NCI-H526 (cell line): Measurements from ENCODE around the gene PDSS1.

ENCODE experiments used
- DNase-seq, 2 experiments: peaks; one replicate each; lab custom pipeline; 2025; lab: John Stamatoyannopoulos, UW

Gene PDSS1

DNA sequence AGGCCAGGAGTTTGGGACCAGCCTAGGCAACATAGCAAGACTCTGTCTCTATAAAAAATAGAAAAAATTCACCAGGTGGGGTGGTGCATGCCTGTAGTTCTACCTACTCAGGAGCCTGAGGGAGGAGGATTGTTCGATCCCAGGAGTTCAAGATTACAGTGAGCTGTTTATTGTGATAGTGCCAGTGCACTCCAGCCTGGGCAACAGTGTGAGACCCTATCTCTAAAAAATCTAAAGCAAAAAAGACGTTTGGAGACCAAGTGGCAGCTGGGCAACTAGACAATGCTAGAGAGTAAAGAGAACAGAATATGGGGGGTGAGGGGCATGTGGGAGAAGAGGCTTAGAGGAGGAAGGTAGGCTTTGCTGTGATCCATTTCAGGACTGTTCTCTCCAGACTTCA lies 1.4 kb downstream of the PDSS1 start:
- no peak for DNase-seq

DNA sequence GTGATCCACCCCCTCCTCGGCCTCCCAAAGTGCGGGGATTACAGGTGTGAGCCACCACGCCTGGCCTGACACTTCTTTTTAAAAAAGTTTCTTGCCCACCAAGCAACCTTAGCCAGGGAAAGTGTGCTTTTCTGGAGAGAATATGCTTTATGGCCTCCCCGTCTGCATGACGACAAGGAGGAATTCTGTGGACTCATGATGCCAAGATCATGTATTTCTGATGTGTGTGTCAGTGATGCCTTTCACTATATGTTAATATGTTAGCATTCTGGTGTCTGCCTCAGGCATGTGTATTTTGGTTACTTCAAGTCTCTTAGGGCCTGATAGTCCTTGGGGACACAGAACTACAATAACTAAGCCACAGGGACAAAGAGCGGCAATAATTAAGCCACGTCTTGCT lies 2.1 kb downstream of the PDSS1 start:
- DNase-seq = no peak

GRCh38 chr10:26700884-26701630 lies 3.6 kb downstream of the PDSS1 start:
- no peak for DNase-seq

DNA sequence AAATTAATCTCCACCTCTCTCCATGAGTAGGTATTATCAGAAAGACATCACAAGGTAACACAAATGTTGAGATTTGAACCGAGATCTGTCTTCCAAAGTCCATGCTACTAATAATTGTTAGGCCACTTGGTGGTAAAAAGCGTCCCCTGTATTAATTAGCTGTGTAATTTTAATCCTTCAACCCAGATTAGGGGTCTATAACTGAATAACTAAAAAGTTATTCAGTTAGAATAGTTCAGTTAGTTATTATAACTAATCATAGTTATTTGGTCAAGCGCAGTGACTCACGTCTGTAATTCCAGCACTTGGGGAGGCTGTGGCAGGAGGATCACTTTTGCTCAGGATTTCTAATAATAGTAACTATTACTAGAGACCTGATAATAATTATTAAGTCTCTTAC lies 5.6 kb downstream of the PDSS1 start:
- no peak for DNase-seq

GRCh38 chr10:26703974-26704373 lies 6.5 kb downstream of the PDSS1 start:
- no peak for DNase-seq

GRCh38 chr10:26706206-26706605 lies 8.7 kb downstream of the PDSS1 start:
- no peak for DNase-seq

DNA sequence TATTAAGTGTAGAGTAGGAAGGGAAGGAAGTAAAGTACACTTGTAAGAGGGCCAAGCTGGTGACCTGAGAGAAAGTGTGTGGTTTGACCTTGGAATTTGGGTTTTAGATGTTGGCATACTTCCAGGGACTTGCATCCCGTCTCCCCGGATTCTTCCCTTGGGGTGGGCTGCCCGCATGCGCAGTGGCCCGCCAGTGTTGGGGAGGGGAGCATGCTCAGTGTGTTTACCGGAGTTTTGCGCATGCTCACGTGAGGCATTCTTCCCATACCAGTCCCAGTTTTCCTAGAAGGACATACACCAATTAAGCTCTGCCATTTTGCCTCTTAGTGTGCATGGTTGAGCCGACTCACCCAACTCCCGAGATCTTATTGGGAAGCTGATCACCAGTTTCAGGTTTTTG lies 9.4 kb downstream of the PDSS1 start:
- DNase-seq = no peak

DNA sequence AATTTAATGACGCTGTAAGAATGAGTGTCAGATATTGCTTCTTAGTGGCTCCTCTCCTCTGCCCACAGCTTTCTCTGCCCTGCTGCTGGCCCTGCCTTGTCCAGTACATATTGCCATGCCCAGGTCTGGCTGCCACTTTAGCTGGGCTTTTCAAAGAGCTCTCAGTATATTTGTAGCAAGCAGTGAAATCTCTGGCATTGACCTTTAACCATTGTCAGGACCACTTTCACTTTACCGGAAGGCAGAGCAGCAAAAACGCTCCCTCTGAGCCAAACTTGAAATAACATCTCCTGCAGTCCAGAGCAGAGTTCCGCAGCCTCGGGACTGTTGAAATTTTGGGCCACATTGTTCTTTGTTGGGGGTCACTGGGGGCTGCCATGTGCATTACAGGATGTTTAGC lies 13.8 kb downstream of the PDSS1 start:
- DNase-seq = no peak

DNA sequence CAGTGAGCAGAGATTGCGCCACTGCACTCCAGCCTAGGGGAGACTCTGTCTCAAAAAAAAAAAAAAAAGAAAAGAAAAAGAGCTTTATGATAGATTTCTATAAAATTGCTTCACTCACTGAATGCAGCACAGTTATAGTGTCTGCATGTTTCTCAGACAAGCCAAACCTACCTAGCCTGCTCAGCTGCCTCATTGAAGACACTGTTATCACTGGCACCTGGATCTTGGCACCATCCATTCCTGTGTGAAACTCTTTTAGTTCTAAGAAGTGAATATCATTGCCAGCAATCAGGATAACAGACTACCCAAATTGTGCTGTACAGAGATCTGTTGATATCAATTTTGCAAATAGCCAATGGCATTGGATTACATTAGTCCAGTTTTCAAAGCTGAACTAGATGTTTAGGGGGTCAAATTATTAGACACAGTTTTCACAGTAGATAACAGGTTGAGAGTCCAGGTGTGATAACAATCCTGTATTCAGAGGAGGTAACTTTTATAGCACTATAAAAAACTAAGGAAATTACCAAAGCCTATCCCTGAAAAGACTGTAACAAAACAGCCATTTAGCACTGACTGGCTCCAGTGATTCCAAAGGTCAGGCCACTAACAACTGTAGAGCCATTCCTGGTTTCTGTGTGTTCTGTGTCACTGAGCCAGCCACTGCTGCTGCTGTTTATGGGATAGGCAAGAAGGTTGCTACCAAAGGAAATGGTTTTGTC lies 17.1 kb downstream of the PDSS1 start:
- DNase-seq = no peak

DNA sequence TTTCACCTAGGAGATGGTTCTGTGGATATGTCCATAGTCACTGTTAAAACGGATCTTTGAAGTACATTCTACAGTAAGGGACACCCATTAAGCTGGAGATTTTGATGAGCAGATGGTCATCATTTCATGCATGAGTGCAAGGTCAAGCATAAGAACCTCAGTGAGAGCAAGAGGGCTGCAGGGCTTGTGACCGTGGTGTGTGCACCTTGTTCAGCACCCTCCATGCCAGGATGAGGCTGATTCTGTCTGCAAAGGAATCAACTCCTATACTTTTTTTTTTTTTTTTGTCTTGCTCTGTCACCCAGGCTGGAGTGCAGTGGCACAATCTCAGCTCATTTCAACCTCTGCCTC lies 17.6 kb downstream of the PDSS1 start:
- no peak for DNase-seq

- no peak for DNase-seq
These were observed 20.0 kb downstream of the PDSS1 start for GRCh38 chr10:26717476-26717875.

DNA sequence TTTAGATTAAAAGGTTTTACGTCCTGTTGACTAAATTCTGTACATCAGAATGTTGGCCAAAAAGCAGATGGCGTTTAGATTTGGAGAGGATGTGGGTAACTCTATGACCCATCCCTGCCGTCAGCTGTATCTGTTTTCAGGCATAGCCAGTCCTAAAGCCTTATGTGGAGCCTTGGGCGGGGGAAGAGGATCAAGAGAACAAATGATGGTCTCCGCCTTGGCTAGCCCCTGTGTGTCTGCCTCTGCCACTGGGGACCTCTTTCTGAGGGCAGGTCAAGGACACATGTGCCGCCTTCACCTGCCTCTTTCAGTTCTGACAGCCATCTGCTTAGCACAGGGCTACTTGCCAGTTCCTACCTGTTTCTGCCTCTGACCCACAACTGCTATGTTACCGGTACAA lies 24.1 kb downstream of the PDSS1 start:
- no peak for DNase-seq

- DNase-seq = no peak
These were observed 25.5 kb downstream of the PDSS1 start for GRCh38 chr10:26723016-26723415.

DNA sequence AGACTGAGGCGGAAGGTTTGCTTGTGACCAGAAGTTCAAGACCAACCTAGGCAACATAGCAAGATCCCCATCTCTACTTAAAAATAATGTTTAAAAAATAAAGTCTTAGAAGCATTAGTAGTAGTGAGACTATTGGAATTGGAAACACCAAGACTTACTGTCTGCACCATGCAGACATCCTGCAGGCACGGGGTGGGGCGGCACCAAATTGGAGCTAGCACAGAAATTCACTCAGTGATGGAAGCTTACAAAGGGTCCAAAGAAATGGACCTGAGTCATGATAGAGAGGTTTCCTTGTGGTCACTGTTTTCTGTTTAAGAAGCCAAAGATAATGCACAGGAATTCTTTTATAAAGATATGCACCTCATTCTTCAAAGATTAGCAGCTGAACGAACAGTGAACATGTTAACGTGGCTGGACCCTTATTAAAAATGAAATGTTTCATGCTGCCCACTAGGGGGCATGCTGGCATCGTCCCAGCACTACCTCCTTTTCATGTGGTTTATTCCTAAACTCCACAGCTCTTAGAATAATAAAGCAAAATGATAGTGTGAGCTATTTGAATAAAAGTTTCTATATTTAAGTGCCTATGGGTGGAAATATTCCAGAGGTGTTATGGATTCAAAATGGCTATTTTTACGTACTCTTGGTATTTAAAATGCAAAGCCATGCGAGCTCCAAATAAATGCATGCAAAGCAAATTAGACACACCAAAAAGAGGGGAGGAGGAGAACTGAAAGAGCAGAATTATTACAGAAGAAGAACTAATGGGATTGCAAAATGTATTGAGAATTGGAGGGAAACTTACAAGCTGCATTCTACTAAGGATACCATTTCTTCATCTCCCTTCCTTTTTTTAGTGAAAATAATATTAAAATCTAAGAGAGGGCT lies 28.6 kb downstream of the PDSS1 start:
- DNase-seq = peak in 1 of 2 experiments; percentile 38

- DNase-seq = no peak
These were observed 29.5 kb downstream of the PDSS1 start for GRCh38 chr10:26727005-26727404.

GRCh38 chr10:26728957-26729356 lies 31.5 kb downstream of the PDSS1 start:
- no peak for DNase-seq

- DNase-seq = no peak
These were observed 31.9 kb downstream of the PDSS1 start for GRCh38 chr10:26729395-26729794.

GRCh38 chr10:26730552-26730951 lies 33.1 kb downstream of the PDSS1 start:
- no peak for DNase-seq

GRCh38 chr10:26733750-26734568 lies 36.5 kb downstream of the PDSS1 start:
- no peak for DNase-seq

DNA sequence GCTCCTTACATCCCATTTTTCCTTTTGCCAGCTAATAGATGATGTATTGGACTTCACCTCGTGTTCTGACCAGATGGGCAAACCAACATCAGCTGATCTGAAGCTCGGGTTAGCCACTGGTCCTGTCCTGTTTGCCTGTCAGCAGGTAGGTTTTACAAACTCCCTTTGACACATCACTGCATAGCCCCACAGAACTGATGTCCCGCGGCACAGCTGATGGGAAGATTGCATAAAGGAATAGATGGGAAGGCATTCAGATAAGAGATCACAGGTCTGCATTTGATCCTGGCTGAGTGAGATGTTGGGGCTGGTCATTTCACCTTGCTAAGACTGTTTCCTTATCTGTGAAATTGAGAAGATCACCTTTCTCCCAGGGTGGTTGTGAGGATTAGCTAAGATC lies 37.9 kb downstream of the PDSS1 start:
- DNase-seq = no peak

GRCh38 chr10:26737730-26738129 lies 40.2 kb downstream of the PDSS1 start:
- no peak for DNase-seq
